ENCODE data around the gene LEUTX.

The LEUTX gene

GRCh38 chr19:39778763-39779162 lies at the start of gene LEUTX:
Gene LEUTX (plus strand): TSS chr19:39778854. CDS start chr19:39778921, 67 bp downstream.
- DNase-seq (ENCODE audit: low spot score): peak; percentile 23
- TF ChIP-seq CTCF (IDR thresholded peaks at IDR 0.05; ENCODE audit: borderline replicate concordance, control extremely low read depth, extremely low read depth, insufficient read depth, missing control alignments): no peak

GRCh38 chr19:39729594-39729993 lies 49.1 kb upstream of the LEUTX start:
- in situ Hi-C loops (cut with MboI; ENCODE audit: low sequenced_read_pairs, unreplicated experiment): no loop called here
- DNase-seq (ENCODE audit: low spot score): no peak
- no peak for TF ChIP-seq CTCF (IDR thresholded peaks at IDR 0.05; ENCODE audit: borderline replicate concordance, control extremely low read depth, extremely low read depth, insufficient read depth, missing control alignments)

More at GRCh38 chr19:39778763-39779162, at the start of gene LEUTX:
- in situ Hi-C loops (cut with MboI; ENCODE audit: low sequenced_read_pairs, unreplicated experiment): no loop called here

- no peak for TF ChIP-seq CTCF (IDR thresholded peaks at IDR 0.05; ENCODE audit: borderline replicate concordance, control extremely low read depth, extremely low read depth, insufficient read depth, missing control alignments)
- no peak for DNase-seq (ENCODE audit: low spot score)
- in situ Hi-C loops (cut with MboI; ENCODE audit: low sequenced_read_pairs, unreplicated experiment): no loop called here
Observed at GRCh38 chr19:39731685-39732084, 47.0 kb upstream of the LEUTX start.

GRCh38 chr19:39733841-39734240 lies 44.8 kb upstream of the LEUTX start:
- in situ Hi-C loops (cut with MboI; ENCODE audit: low sequenced_read_pairs, unreplicated experiment): no loop called here
- TF ChIP-seq CTCF (IDR thresholded peaks at IDR 0.05; ENCODE audit: borderline replicate concordance, control extremely low read depth, extremely low read depth, insufficient read depth, missing control alignments): no peak
- DNase-seq (ENCODE audit: low spot score): no peak

GRCh38 chr19:39735688-39736087 lies 43.0 kb upstream of the LEUTX start:
- DNase-seq (ENCODE audit: low spot score): no peak
- in situ Hi-C loops (cut with MboI; ENCODE audit: low sequenced_read_pairs, unreplicated experiment): no loop called here
- TF ChIP-seq CTCF (IDR thresholded peaks at IDR 0.05; ENCODE audit: borderline replicate concordance, control extremely low read depth, extremely low read depth, insufficient read depth, missing control alignments): no peak

GRCh38 chr19:39736088-39736487 lies 42.6 kb upstream of the LEUTX start:
- in situ Hi-C loops (cut with MboI; ENCODE audit: low sequenced_read_pairs, unreplicated experiment): no loop called here
- DNase-seq (ENCODE audit: low spot score): no peak
- no peak for TF ChIP-seq CTCF (IDR thresholded peaks at IDR 0.05; ENCODE audit: borderline replicate concordance, control extremely low read depth, extremely low read depth, insufficient read depth, missing control alignments)

GRCh38 chr19:39737351-39737750 lies 41.3 kb upstream of the LEUTX start:
- no peak for TF ChIP-seq CTCF (IDR thresholded peaks at IDR 0.05; ENCODE audit: borderline replicate concordance, control extremely low read depth, extremely low read depth, insufficient read depth, missing control alignments)
- no peak for DNase-seq (ENCODE audit: low spot score)
- in situ Hi-C loops (cut with MboI; ENCODE audit: low sequenced_read_pairs, unreplicated experiment): no loop called here
